MM.1S (cell line): ENCODE results near the gene IL1B.
A peak's percentile ranks its signal among the peaks of the same experiment; 100 is the strongest.

ENCODE experiments used
- DNase-seq: peaks from one replicate; pipeline ENCODE4 v3.0.0-alpha.2; 2015
- H2AFZ ChIP-seq: fragments of 300-600 bp; sonication (generic); 2 replicates; pipeline ENCODE4 v1.6.0; 2016; ENCODE audit warnings: antibody characterized with exemption, low read length
- H3F3A ChIP-seq: fragments of 300-600 bp; sonication (generic); 2 replicates; pipeline ENCODE4 v1.6.1; 2016; ENCODE audit warnings: mild to moderate bottlenecking, antibody characterized with exemption, low read length, moderate library complexity, mixed read lengths; ENCODE audit not compliant: insufficient read depth
- H3K27ac ChIP-seq: fragments of 300-600 bp; sonication (generic); 2 replicates; pipeline ENCODE4 v1.5.1; 2016; ENCODE audit warnings: mild to moderate bottlenecking, low read length
- H3K27me3 ChIP-seq: fragments of 300-600 bp; sonication (generic); replicated peaks from 2 replicates; pipeline ENCODE4 v1.6.0; 2016; ENCODE audit warnings: low read length; ENCODE audit not compliant: insufficient read depth
- H3K36me3 ChIP-seq: fragments of 300-600 bp; sonication (generic); replicated peaks from 2 replicates; pipeline ENCODE4 v1.6.1; 2016; ENCODE audit warnings: mild to moderate bottlenecking, low read length, mixed read lengths; ENCODE audit not compliant: insufficient read depth
- H3K4me1 ChIP-seq: fragments of 300-600 bp; sonication (generic); 2 replicates; pipeline ENCODE4 v1.6.1; 2016; ENCODE audit warnings: low read length, mixed read lengths
- H3K4me2 ChIP-seq: fragments of 300-600 bp; sonication (generic); 2 replicates; pipeline ENCODE4 v1.6.0; 2016; ENCODE audit warnings: low read depth, low read length
- H3K4me3 ChIP-seq: fragments of 300-600 bp; sonication (generic); 2 replicates; pipeline ENCODE4 v1.5.1; 2016; ENCODE audit warnings: low read length, mixed read lengths
- H3K79me2 ChIP-seq: fragments of 300-600 bp; sonication (generic); 2 replicates; pipeline ENCODE4 v1.6.1; 2016; ENCODE audit warnings: mixed run types, low read length, mixed read lengths
- H3K9ac ChIP-seq: fragments of 300-600 bp; sonication (generic); 2 replicates; pipeline ENCODE4 v1.6.1; 2016; ENCODE audit warnings: low read length, mixed read lengths
- H3K9me2 ChIP-seq: fragments of 300-600 bp; sonication (generic); replicated peaks from 2 replicates; pipeline ENCODE4 v1.6.1; 2016; ENCODE audit warnings: mild to moderate bottlenecking, low read length, mixed read lengths; ENCODE audit not compliant: insufficient read depth
- H3K9me3 ChIP-seq: fragments of 300-600 bp; sonication (generic); replicated peaks from 2 replicates; pipeline ENCODE4 v1.6.1; 2016; ENCODE audit warnings: mild to moderate bottlenecking, low read length, mixed read lengths; ENCODE audit not compliant: insufficient read depth
- H4K20me1 ChIP-seq: fragments of 300-600 bp; sonication (generic); 2 replicates; pipeline ENCODE4 v1.6.1; 2016; ENCODE audit warnings: mild to moderate bottlenecking, low read length, moderate library complexity, mixed read lengths; ENCODE audit not compliant: insufficient read depth
- EZH2 ChIP-seq: fragments of 300-600 bp; sonication (generic); optimal IDR thresholded peaks from 2 replicates; pipeline ENCODE3; 2017; ENCODE audit warnings: low read depth, mild to moderate bottlenecking, antibody characterized with exemption, low read length, mixed read lengths
- EZH2phosphoT487 ChIP-seq: fragments of 300-600 bp; sonication (generic); IDR thresholded peaks from 2 replicates; pipeline ENCODE4 v1.6.1; 2018; ENCODE audit warnings: antibody characterized with exemption, low read length
- TF ChIP-seq, protein P1 (sequence below): fragments of 300-600 bp; sonication (generic); IDR thresholded peaks from 2 replicates; pipeline ENCODE4 v1.5.1; 2016; ENCODE audit warnings: antibody characterized with exemption, low read length, mixed read lengths

The IL1B gene

DNA sequence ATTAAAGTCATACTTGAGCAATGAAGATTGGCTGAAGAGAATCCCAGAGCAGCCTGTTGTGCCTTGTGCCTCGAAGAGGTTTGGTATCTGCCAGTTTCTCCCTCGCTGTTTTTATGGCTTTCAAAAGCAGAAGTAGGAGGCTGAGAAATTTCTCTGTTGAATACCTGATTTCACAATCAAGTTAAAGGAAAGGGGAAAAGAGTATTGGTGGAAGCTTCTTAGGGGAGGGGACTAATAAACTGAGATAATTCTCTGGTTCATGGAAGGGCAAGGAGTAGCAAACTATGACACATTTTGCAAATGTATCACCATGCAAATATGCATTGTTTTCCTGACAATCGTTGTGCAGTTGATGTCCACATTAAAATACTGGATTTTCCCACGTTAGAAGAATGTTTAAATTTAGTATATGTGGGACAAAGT, at the start of gene IL1B:
TSS of gene IL1B (minus strand) at position 85 of the 423 bp plus-strand sequence. CDS start 550 bp downstream, outside the sequence.
- no peaks in the 10 kb centered on the region for H3K79me2 ChIP-seq
- H3K9ac ChIP-seq, result no peak within 1 kb of the TSS
- H3K9me2 ChIP-seq, result no peaks in the 10 kb centered on the region
- no peak within 1 kb of the TSS for H3K4me3 ChIP-seq
- no peak within 1 kb of the TSS for H3K4me2 ChIP-seq
- H3F3A ChIP-seq, result no peaks in the 10 kb centered on the region
- H4K20me1 ChIP-seq, result no peaks in the 10 kb centered on the region
- H2AFZ ChIP-seq, result no peak within 1 kb of the TSS
- H3K27ac ChIP-seq, result no peak within 1 kb of the TSS
- no peaks in the 10 kb centered on the region for H3K27me3 ChIP-seq
- no peaks in the 10 kb centered on the region for H3K4me1 ChIP-seq
- TF ChIP-seq, protein P1, sequence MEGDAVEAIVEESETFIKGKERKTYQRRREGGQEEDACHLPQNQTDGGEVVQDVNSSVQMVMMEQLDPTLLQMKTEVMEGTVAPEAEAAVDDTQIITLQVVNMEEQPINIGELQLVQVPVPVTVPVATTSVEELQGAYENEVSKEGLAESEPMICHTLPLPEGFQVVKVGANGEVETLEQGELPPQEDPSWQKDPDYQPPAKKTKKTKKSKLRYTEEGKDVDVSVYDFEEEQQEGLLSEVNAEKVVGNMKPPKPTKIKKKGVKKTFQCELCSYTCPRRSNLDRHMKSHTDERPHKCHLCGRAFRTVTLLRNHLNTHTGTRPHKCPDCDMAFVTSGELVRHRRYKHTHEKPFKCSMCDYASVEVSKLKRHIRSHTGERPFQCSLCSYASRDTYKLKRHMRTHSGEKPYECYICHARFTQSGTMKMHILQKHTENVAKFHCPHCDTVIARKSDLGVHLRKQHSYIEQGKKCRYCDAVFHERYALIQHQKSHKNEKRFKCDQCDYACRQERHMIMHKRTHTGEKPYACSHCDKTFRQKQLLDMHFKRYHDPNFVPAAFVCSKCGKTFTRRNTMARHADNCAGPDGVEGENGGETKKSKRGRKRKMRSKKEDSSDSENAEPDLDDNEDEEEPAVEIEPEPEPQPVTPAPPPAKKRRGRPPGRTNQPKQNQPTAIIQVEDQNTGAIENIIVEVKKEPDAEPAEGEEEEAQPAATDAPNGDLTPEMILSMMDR, result no peak
- TF ChIP-seq EZH2 (no peak), EZH2phosphoT487 (no peak)
- DNase-seq, result no peak
- no peaks in the 10 kb centered on the region for H3K36me3 ChIP-seq
- H3K9me3 ChIP-seq, result no peaks in the 10 kb centered on the region

DNA sequence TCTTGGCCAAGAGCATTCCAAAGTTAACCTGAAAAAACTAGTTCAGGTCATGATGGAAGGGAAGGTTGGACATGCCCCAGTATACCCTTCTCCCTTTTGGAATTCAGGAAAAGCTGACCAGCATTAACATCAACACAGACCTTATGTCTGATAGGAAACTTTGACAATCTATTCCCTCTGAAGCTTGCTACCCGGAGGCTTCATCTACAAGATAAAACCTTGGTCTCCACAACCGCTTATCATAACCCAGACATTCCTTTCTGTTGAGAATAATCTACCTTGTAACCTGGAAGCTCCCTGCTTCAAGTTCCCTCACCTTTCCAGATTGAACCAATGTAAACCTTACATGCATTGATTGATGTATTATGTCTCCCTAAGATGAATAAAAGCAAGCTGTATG, 49.7 kb upstream of the IL1B start:
- H4K20me1 ChIP-seq, result no peaks in the 10 kb centered on the region
- no peak overlapping the region for H3K4me2 ChIP-seq
- no peak overlapping the region for H3K9ac ChIP-seq
- peaks cover 17% of the 10 kb centered on the region for H3F3A ChIP-seq
- no peak overlapping the region for H3K27ac ChIP-seq
- H3K9me3 ChIP-seq, result no peaks in the 10 kb centered on the region
- no peaks in the 10 kb centered on the region for H3K36me3 ChIP-seq
- H3K27me3 ChIP-seq, result no peaks in the 10 kb centered on the region
- no peak for DNase-seq
- no peaks in the 10 kb centered on the region for H3K9me2 ChIP-seq
- H3K4me3 ChIP-seq, result no peak overlapping the region
- no peak overlapping the region for H2AFZ ChIP-seq
- no peaks in the 10 kb centered on the region for H3K79me2 ChIP-seq
- H3K4me1 ChIP-seq, result peaks cover 31% of the 10 kb centered on the region
- TF ChIP-seq, protein P1, result no peak
- no peak for TF ChIP-seq EZH2phosphoT487
- no peak for TF ChIP-seq EZH2

DNA sequence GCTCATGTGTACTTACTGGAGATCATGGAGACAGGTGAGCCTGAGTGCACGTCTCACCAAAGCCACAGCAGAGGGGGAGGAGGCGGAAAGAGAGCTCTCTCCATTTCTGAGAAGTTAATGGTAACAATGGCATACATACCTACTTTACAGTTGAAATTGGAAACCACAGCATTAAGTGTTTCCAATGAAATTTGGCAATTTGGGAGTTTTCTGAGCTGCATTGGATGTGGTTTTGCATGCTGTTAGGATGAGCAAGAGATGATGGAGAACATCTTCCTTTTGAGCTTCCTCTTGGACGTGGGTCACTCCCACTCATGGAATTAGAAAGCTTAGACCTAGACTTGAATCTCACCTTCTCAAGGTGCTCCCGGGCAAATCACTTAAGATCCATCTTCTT, 48.9 kb upstream of the IL1B start:
- no peaks in the 10 kb centered on the region for H3K36me3 ChIP-seq
- peak; percentile 47 for DNase-seq
- peak overlapping the region; percentile 29; the same call in 1 of the 2 replicates for H3K4me3 ChIP-seq
- H3K79me2 ChIP-seq, result no peaks in the 10 kb centered on the region
- peaks cover 30% of the 10 kb centered on the region for H3K4me1 ChIP-seq
- H3F3A ChIP-seq, result peaks cover 17% of the 10 kb centered on the region
- no peaks in the 10 kb centered on the region for H4K20me1 ChIP-seq
- no peaks in the 10 kb centered on the region for H3K9me2 ChIP-seq
- H3K9ac ChIP-seq, result peak overlapping the region; percentile 35; the same call in 1 of the 2 replicates
- H3K4me2 ChIP-seq, result peak overlapping the region; percentile 76
- peak overlapping the region; percentile 74 for H2AFZ ChIP-seq
- H3K27me3 ChIP-seq, result no peaks in the 10 kb centered on the region
- TF ChIP-seq EZH2 (no peak), EZH2phosphoT487 (no peak)
- TF ChIP-seq, protein P1, result no peak
- H3K9me3 ChIP-seq, result no peaks in the 10 kb centered on the region
- H3K27ac ChIP-seq, result no peak overlapping the region
